GM21576 (cell line): Measurements from ENCODE around the gene SAMD13.
"Not testable (repeated sequence)": the region's sequence is repeated elsewhere in the genome, so short reads cannot be mapped to it uniquely, and the experiment has no call there.

Experiments
- ATAC-seq: cut with Tn5 transposase; IDR thresholded peaks from one replicate; pipeline ENCODE4 v1.9.1; 2021; ENCODE audit warnings: mild to moderate bottlenecking, moderate library complexity; ENCODE audit not compliant: unreplicated experiment

The SAMD13 gene

GRCh38 chr1:84283381-84283780 lies 18.1 kb upstream of the SAMD13 start:
- no peak for ATAC-seq

- ATAC-seq = no peak
These were observed 15.4 kb upstream of the SAMD13 start for GRCh38 chr1:84286071-84286470.

GRCh38 chr1:84287389-84287788 lies 14.1 kb upstream of the SAMD13 start:
- ATAC-seq = not testable (repeated sequence)

- no peak for ATAC-seq
These were observed 12.2 kb upstream of the SAMD13 start for GRCh38 chr1:84289169-84289785.

- no peak for ATAC-seq
These were observed 9.4 kb upstream of the SAMD13 start for GRCh38 chr1:84291882-84292655.

GRCh38 chr1:84293766-84294165 lies 7.7 kb upstream of the SAMD13 start:
- ATAC-seq = no peak

GRCh38 chr1:84294751-84295150 lies 6.8 kb upstream of the SAMD13 start:
- no peak for ATAC-seq

- ATAC-seq = no peak
These were observed 3.8 kb upstream of the SAMD13 start for GRCh38 chr1:84297546-84298244.

GRCh38 chr1:84298328-84298683 lies 3.2 kb upstream of the SAMD13 start:
- peak; percentile 63 for ATAC-seq

GRCh38 chr1:84298684-84299535 lies 2.6 kb upstream of the SAMD13 start:
- ATAC-seq = peak; percentile 34

GRCh38 chr1:84299536-84300170 lies 1.9 kb upstream of the SAMD13 start:
- ATAC-seq = no peak

GRCh38 chr1:84300501-84300900 lies 1.0 kb upstream of the SAMD13 start:
- no peak for ATAC-seq

- ATAC-seq = no peak
These were observed 377 bp downstream of the SAMD13 start for GRCh38 chr1:84301785-84302385.

GRCh38 chr1:84303314-84303830 lies 1.9 kb downstream of the SAMD13 start:
- no peak for ATAC-seq

- no peak for ATAC-seq
These were observed 5.9 kb downstream of the SAMD13 start for GRCh38 chr1:84307398-84307797.

- no peak for ATAC-seq
These were observed 9.8 kb downstream of the SAMD13 start for GRCh38 chr1:84311296-84311695.

GRCh38 chr1:84319662-84320061 lies 18.2 kb downstream of the SAMD13 start:
- ATAC-seq = no peak

- no peak for ATAC-seq
These were observed 26.3 kb downstream of the SAMD13 start for GRCh38 chr1:84327830-84328229.

GRCh38 chr1:84330125-84330984 lies 28.8 kb downstream of the SAMD13 start:
- no peak for ATAC-seq
